Stimulated activated CD8-positive, alpha-beta memory T cell treated with anti-CD3 and anti-CD28 coated beads, Interleukin-15, amount 100 ng/mL, for 24 hours (primary cell): ENCODE measurements around the gene NPR2.

Experiments
- DNase-seq: peaks from one replicate; pipeline ENCODE4 v3.0.0-alpha.2; 2020; ENCODE audit warnings: low read depth

Gene NPR2

DNA sequence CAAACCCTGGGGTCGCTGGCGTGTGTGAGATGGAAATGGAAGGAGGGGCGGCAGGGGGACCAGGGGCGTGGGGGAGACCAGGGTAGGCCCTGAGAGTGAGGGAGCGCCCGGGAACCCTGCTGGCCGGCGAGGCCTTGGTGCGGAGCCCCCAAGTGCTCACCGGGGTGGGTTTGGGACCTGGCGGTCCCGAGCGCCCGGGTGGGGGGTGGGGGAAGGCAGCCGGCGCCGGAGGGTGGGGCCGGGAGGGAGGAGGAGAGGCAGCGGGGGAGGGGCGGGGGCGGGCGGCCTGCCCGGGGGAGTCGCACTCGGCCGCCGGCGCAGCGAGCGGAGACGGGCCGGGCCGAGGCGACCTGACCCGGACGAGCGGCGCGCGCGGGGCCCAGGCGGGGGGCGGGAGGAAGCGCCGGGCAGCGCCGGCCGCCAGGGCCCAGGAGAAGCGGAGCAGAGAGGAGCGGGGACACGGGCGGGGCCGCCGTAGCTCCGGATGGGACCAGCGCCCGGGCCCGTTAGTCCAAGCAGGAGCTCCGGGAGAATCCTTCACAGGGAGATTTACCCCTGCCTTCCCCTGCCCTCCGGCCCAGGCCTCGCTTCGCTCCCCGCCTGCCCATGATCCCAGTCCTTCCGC lies at the start of gene NPR2:
Gene NPR2 (plus strand): TSS at position 295 of the 625 bp plus-strand sequence. CDS start 818 bp downstream, outside the sequence.
- DNase-seq: no peak

DNA sequence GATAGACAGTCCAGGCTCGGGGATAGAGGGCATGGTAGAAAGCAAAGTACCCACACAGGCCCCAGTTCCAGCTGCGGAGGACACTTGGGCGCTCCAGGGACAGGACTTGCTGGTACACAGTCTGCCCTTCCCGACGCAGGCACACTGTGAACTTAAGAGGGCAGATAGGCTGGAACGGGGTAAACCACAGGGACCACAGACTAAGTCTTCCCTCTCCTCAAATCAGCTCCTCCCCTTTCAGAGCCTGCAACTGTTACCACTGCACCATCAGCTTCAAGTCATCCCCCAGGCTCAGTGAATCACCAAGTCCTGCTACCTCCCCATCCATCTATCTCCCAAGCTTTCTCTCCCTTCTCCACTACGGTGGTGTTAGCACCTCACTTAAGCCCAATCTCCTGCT lies 49.7 kb upstream of the NPR2 start:
- no peak for DNase-seq

DNA sequence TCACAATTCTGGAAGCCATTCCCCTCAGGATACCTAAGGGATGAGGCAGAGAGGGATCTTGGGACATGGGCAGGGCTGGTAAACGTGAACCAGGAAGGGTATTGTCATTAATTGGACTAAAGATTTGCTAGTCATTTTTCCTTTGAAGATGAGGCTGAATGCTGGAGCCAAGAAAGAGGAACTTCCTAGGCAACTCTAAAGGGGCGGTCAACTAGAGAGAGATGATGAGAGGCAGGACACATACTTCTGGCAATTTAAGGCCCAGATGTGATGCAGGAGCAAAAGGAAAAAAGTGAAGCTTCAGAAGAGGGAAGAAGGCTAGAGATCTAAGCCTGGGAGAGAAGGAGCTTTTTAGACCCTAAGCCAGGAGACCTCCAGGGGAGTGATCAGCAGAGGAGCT lies 47.9 kb upstream of the NPR2 start:
- no peak for DNase-seq

DNA sequence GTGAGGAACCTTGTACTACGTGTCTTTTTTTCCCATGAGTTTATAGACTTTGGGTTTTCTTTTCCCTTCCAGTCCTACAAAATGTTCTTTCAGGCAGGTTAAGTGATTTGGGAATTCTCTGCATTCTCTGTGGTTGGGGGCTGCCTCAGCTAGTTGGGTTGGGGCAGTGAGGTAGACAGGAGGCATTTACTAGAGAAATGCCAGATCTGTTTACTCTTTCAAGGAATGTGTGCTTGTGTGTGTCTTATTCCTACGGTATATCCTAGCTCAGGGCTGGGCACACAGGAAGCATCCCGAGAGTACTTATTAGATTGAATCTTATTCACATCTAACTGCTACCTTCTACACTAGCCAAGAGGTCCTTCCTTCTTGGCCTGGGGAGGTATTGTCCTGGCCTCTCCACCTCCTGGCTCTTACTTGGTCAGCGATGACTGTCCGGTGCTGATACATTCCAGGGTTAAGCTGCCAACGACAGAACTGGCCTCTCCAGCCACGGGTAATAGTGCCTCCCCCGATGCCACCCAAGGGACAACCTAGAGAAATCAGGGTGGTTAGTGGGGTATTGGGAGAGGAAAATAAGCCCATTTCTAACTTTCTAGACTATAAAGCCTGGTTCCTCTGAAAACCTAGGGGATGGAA lies 47.4 kb upstream of the NPR2 start:
- DNase-seq: no peak

DNA sequence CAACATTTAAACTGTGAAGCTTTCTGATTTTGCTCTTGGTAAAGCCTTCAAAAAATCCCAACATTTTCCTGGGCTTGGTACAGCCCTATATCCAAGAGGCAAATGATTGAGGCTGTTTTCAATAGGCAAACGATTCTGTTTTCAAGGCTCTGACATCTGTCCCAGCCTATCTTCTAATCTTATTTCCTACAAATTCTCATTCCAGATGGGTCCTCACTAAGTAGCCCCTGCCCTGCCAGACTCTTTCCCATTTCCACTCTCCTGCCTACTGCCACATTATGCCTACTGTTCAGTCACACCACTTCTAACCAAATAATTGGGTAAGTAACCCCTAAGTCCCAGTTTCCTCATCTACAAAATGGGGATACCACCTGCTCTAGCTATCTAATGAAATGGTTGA lies 45.8 kb upstream of the NPR2 start:
- no peak for DNase-seq

DNA sequence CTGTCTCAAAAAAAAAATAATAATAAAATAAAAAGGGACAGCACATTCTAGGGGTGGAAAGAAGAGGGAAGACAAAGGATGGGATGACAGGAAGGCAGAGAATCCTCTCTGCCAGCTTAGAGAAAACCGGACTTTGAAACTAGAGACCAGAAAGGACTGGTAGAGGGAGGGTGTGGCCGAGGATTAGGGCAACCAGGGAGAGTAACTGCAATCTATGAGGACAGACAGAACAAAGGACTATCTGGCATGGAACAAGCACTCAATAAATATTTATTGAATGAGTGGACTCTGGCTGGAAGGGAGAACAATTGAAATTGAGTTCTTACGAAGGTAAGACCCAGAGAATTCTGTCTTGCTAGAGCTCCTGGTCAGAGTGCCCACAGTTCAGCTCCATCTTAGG lies 44.8 kb upstream of the NPR2 start:
- DNase-seq: no peak

DNA sequence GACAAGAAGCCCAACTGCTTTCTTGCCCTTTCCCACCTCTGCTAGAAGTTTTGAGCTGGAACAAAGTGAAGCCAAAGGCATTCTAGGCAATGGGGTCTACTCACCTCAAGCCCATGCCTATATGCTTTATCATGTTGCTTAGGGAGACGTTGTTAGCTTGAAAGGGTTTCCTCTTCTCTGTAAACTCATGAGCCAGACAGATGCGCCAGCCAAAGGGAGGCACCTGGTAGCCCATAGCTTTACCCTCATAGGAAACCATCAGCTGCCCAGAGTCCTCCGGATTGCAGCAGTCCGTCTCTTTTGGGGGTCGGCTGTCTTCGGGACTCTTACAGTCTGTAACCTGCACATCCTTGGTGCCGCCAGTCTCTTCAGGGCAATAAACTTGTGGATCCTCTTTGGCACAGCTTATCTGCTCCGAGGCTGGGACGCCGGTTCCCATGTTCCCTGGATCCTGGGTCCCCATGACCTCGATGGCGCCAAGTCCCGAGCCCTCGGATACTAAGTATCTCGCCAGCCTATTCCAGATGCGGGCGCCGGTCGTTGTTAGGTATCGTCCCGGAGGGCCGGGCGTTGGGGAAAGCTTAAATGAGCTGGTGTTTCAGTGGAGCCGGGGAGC lies 43.0 kb upstream of the NPR2 start:
- no peak for DNase-seq

DNA sequence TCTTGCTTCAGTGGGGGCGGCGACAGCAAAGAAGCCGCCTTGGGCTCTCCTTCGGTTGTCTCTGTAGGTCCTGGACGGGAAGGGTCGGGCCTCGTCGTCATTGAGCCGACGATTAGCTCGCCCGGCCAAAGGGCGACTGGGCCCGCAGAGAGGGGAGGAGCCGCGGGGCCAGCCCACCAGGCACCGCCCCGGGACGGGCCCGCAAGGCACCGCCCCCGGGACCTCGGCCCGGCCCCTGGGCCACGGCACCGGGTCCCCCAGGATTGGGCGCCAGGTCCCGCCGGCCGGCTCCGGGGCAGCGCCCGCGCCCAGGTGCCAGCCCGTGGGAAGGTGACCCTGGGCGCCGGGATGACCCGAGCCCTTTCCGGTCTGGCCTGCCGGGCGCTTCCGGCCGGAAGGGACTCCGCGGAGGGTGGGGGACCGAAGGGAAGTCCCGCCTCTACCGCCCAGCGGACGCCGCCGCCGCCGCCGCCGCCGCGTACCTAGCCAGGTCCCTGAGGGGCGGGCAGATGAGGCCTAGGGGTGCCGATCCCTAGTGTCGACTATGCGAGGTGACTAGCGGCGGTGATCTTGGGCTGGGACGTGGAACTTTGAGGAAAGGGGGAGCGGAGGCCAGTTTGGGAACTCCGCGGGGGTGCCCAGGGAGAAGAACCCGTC lies 42.4 kb upstream of the NPR2 start, which contains the start of the genes GBA2 and RGP1:
Gene GBA2 (minus strand): TSS at position 371 of the 657 bp plus-strand sequence. CDS start 524 bp downstream, outside the sequence.
Gene RGP1 (plus strand): TSS at position 430 of the 657 bp plus-strand sequence. CDS start 469 bp downstream, outside the sequence.
- DNase-seq: peak; percentile 41

DNA sequence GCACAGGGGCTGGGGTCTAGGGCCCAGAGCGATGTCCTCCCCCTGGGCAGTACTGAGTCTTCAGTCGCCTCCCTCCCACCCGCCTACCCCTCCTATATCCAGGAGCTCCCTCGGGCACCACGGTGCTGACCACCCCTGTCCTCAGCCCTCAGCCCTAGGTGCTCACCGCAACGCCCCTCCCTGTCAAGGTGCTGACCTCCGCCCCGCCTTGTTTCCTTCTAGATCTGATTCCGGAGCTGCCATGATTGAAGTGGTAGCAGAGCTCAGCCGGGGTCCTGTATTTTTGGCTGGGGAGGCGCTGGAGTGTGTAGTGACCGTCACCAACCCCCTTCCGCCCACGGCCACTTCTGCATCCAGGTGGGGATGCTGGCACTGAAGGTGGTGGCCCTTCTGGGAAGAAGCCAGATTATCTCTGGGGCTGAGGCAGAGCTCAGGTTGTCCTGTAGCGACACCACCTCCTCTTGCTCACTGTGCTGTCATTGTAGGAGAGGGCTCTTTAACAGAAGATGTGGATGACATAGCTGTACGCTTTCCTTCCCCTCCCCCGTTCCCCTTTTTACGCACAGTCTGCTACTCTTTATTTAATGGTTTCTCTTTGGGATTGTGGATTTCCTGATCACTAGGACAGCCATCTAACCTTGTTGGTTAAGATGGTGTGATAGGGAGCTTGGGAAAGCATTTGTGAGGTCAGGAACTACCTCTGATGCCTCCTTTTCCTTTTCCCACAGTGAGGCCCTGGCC lies 41.7 kb upstream of the NPR2 start:
- DNase-seq: no peak

DNA sequence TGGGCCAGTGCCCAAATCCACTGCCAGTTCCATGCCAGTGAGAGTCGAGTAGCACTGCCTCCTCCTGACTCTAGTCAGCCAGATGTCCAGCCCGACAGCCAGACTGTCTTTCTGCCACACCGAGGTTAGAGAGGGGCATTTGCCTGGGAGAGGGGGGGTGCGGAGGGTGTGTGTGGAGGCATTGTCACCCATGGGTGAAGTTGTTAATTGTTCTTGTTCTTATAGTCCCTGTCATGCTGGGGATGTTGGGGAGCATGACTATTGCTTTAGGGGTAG lies 41.2 kb upstream of the NPR2 start:
- no peak for DNase-seq

DNA sequence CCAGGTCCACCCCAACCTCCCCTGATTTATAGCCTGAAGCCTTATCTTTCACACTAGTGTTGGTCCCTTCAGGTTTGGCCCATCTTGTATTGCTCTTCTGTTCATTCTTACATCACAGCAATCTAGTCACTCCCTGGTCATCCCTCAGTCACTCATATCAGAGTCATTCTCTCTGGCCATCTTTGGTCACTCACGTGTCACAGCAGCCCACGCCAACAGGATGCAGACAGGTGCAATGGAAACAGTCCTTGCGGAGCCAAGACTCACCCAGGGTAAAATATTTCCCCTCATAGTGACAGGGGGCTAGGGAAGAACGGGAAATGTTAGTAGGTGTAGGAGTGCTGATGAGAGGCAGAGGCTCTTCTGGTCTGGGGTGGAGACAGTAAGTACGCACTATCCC lies 37.9 kb upstream of the NPR2 start:
- DNase-seq: no peak

DNA sequence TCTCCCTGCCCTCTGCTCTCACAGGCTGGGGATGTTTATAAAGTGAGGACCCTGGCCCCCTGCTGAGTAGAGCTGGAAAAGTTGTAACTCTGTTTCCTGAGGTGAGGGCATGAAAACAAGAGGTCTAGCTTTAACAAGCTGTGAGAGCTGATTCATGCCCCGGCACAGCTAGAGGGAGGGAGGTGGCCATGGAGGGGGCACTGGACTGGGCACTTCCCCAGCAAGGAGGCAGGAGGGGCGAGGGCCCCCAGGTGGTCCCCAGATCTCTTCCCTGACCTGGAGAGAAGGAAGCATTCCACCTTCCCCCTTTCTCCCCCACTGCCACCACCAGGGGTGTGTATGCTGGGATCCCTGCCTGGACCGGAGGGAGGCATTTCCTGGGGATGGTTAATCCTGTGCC lies 37.1 kb upstream of the NPR2 start, which contains the start of gene MSMP:
Gene MSMP (minus strand): TSS at position 13 of the 400 bp plus-strand sequence. CDS start 147 bp downstream, outside the sequence.
- no peak for DNase-seq

DNA sequence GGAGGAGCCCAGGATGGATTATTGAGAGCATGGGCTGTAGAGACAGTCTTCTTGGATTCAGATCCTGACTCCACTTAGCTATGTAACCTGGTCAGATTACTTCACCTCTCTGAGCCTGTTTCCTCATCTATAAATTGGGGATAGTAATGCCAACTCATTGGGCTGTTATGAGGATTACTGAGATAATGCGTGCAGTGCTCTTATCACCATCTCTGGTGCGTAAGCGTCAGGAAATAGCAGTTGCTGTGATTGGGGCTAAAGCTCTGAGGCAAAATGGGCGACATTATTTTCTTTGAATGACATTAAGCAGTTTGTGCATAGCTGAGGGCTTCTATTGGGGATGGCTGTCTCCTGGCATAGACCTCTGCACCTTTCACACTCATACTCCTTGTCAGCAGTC lies 36.3 kb upstream of the NPR2 start:
- DNase-seq: no peak

DNA sequence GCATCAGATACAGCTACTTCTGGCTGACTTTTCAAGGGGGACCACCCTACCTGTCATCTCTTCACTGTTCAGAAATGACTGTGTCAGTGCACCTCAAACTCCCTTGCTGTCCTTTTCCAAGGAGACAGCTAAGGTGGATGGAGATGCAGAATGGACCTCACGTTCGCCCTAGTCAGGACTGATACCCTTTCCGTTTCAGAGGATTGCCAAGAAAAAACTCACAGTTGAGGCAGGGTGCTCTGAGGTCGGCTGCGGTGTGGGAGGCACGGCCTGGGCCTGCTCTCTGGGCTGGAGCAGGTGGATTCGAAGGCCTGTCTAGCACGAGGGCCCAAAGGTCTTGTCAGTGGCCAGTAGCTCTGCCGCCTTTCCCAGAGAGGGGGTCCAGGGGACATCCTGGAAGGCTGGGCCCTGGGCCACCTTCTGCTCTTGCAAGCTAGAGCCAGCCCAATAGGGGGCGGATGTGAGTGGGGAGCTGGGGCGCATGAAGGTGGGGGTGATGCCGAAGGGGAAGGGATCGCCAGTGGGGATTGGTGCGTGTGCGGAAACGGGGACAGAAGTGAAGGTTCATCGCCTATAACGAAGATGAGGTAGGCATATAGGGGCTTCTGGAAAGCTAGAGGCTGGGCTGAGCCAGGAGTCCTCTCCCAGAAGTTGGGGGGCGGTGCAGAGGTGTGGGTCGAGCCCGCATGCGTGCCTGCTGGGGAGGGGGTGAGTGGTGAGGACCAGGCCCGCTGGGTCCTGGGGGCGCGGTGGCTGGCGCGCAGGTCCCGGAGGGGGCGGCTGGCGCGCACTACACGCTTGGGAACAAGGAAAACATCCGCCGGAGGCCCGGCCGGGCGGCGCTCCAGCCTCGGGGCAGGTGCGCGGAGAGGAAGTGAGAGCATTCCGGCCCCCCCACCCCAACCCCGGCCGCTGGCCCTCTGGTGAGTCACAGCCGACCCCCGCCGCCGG lies 34.8 kb upstream of the NPR2 start:
- DNase-seq: peak; percentile 56

DNA sequence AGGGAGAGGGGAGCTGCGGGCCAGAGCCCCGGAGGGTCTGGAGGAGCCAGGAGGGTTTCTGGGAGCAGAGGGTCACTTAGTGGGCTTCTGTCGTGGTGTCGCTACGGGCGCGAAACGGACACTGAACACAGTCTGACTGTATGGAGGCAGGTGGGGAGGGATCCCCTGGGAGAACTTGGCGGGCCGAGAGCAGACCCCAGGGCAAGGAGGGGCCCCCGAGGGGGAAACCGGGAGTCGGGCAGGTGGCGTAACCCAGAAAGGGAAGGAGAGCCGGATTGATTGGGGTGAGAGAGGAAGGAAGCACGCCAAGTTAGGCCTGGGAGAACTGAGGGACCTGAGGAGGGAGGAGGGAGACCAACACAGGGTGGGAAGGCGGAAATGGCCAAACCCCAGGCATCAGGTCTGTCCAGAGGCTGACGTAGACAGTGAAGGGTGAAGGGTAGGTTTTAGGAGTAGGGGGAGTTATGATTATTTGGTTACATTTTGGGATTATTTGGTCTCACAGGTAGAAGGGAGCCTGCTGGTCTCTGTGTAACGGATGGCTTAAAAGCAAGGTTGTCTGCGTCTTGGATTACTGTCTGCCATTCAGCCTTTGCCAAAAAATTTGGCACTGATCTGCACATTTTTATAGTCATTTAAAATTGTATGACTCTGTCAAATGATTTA lies 34.0 kb upstream of the NPR2 start:
- DNase-seq: no peak

DNA sequence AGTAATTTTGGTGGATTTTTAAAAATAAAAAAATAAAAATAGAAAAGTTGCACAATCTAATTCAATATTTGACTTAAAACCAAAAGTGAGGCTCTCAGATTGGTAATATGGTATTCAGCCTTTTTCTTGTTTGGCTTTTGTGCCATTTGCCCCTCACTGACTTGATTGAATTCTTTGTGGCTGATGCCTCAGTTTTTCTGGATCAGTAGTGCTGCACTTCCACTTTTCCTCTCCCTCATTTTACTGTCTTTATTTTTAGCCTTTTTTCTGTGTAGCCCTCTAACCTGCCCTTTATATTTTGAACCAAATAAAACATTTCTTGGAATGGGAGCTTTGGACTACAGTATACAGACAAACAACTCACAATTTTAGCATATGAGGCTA lies 33.5 kb upstream of the NPR2 start:
- DNase-seq: no peak

DNA sequence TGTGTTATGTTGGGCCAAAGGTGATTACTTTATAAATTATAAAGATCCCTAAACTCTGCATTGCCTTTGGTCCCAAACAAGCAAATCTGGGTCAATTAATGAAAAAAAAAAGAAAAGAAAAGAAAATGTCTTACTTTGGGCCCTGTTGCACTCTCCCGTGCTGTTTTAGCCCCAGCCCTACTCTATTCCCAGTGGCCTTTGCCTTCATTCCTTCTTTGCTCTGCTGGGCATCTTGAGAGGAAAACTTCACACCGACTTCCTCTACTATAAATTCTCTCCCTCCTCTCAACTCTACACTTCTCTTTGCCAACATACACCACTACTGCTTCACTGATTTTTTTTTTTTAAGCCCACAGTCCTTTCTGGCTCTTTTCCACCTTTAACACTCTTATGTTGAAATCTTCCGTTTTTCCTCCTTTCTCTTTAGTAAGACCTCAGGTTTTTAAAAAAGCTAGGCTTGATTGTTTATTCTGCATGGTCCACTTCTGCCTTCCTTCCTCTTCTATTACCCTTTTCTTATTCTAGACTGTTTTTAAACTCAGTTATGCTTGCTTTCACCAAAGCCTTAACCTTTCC lies 32.8 kb upstream of the NPR2 start:
- no peak for DNase-seq

DNA sequence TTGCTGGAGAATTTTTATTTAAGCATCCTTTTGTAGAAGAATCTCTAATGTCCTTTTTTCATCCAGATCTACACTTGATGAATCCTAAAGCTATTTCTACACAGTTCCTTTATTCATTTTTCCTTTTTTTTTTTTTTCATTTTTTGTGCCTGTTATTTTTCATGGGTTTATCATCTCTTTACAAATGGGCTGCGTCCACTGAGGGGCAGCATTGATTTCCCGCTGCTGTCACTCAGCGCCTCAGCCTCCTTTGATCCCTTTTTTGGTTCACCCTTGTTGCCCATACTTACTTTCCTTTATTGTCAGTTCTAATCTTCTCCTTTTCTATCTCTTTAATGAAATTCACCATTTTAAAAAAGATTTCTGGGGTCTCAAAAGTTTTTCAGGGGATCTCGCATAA lies 31.6 kb upstream of the NPR2 start:
- no peak for DNase-seq

DNA sequence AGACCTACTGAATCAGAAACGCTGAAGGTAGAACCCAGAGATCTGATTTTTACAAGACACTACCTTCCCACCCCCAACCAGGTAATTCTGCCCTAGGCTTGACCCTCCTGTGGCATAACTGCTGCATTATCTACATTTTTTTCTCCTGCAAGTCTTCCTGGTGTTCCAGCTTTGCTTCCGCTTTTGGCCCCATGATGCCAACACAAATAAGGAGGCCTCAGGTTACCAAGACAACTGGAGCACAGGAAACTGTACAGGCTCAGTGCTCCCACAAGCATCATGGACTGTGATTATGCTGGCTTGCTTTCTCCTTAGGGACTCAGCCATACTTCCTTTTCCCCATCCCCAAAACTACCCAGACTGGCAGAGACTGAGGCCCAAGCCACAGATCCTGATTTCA lies 30.7 kb upstream of the NPR2 start:
- DNase-seq: no peak

DNA sequence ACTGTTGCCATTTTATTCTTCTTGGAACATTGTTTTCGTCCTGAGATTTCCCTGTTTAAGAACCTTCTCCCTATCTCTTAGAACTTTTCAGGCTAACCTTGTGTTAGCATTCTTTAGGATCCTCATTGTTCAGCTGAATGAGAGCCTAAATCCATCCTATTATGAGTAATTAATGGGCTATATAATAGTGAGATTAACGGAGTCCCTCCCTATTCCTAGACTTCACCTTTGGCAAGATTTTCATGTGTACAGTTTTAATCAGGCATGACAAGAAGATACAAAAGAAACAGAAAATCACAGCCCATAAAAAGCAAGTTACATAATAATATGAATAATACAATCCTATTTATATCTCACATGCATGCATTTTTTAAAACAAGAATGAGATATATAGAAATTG lies 28.2 kb upstream of the NPR2 start:
- DNase-seq: no peak
